ENCODE measurements around the gene EXO5. TPM values are rescaled to one million over a fixed set of nuclear protein-coding genes. Genes with fewer than 3 reads are reported as not detected.
A peak's percentile ranks its signal among the peaks of the same experiment; 100 is the strongest.

EXO5 gene
- total and polyA plus RNA-seq, 4 donors: 3.5 to 9.2 (median 5.4) TPM

GRCh38 chr1:40476924-40477677 lies 31.5 kb upstream of the EXO5 start, which contains the start of gene ZFP69:
Gene ZFP69 (plus strand): TSS chr1:40477290. CDS start chr1:40479362, 2,072 bp downstream.
- H3K9me3 ChIP-seq (ENCODE audit: control insufficient read depth in 4 of 4, low read length in 3 of 4): peaks cover 0 to 17% (median 5%) of the 10 kb centered on the region in 4 donors
- peaks cover 0 to 12% (median 4%) of the 10 kb centered on the region in 4 donors for H3K4me1 ChIP-seq (ENCODE audit: control insufficient read depth in 4 of 4, insufficient read depth in 4 of 4, low read length in 3 of 4)
- no peaks in the 10 kb centered on the region for H3K27me3 ChIP-seq (ENCODE audit: control insufficient read depth in 4 of 4, insufficient read depth in 4 of 4, low read length in 3 of 4)
- under 1% methylated on average over 65 of the region's 65 CpGs for WGBS
- no peak for TF ChIP-seq SP1 (IDR thresholded peaks at IDR 0.05)
- TF ChIP-seq GABPA (IDR thresholded peaks at IDR 0.05 in 1 of 2, conservative IDR thresholded peaks at IDR 0.05 in 1 of 2): no peak
- peak in 1 of 2 donors; percentile 3 for TF ChIP-seq RAD21 (IDR thresholded peaks at IDR 0.05)
- TF ChIP-seq NR2F2 (IDR thresholded peaks at IDR 0.05): no peak
- peaks cover 0 to 2% (median 2%) of the 10 kb centered on the region in 4 donors for H3K36me3 ChIP-seq (ENCODE audit: control insufficient read depth in 4 of 4, insufficient read depth in 3 of 4, low read depth in 1 of 4, low read length in 3 of 4)
- peak; percentile 78 for DNase-seq (ENCODE audit: low spot score)
- H3K9ac ChIP-seq (ENCODE audit: low read depth in 1 of 2, low read length in 2 of 2): peak within 1 kb of the TSS; percentile 31 to 94
- peak within 1 kb of the TSS; percentile 14 to 61 for H3K27ac ChIP-seq (ENCODE audit: low read depth in 1 of 2, low read length in 2 of 2)
- H3K4me3 ChIP-seq (ENCODE audit: low read depth in 1 of 3, low read length in 3 of 3): peak within 1 kb of the TSS; percentile 88 to 95 (median 92)

GRCh38 chr1:40477678-40478053 lies 30.9 kb upstream of the EXO5 start:
- H3K27me3 ChIP-seq (ENCODE audit: control insufficient read depth in 4 of 4, insufficient read depth in 4 of 4, low read length in 3 of 4): no peaks in the 10 kb centered on the region
- DNase-seq (ENCODE audit: low spot score): peak; percentile 39
- TF ChIP-seq CTCF (IDR thresholded peaks at IDR 0.05; ENCODE audit: low read depth, low read length, missing input control) (no peak), FOXA2 (IDR thresholded peaks at IDR 0.05) (no peak), TAF1 (conservative IDR thresholded peaks at IDR 0.05) (no peak), RAD21 (IDR thresholded peaks at IDR 0.05) (no peak), FOXA1 (IDR thresholded peaks at IDR 0.05) (no peak), ZBTB33 (IDR thresholded peaks at IDR 0.05) (no peak), YY1 (IDR thresholded peaks at IDR 0.05) (no peak), REST (IDR thresholded peaks at IDR 0.05) (no peak), ATF3 (IDR thresholded peaks at IDR 0.05) (no peak), GABPA (IDR thresholded peaks at IDR 0.05 in 1 of 2, conservative IDR thresholded peaks at IDR 0.05 in 1 of 2) (no peak), SP1 (IDR thresholded peaks at IDR 0.05) (no peak), EGR1 (IDR thresholded peaks at IDR 0.05; ENCODE audit: low read depth in 2 of 2) (no peak), MAX (IDR thresholded peaks at IDR 0.05) (no peak), RXRA (IDR thresholded peaks at IDR 0.05) (no peak), HNF4G (IDR thresholded peaks at IDR 0.05) (no peak), JUND (IDR thresholded peaks at IDR 0.05) (no peak), HNF4A (conservative IDR thresholded peaks at IDR 0.05) (no peak), NR2F2 (IDR thresholded peaks at IDR 0.05) (no peak)
- H3K36me3 ChIP-seq (ENCODE audit: control insufficient read depth in 4 of 4, insufficient read depth in 3 of 4, low read depth in 1 of 4, low read length in 3 of 4): peaks cover 2 to 4% (median 4%) of the 10 kb centered on the region in 4 donors
- 7% methylated on average over 17 of the region's 17 CpGs for WGBS
- peaks cover 0 to 12% (median 4%) of the 10 kb centered on the region in 4 donors for H3K4me1 ChIP-seq (ENCODE audit: control insufficient read depth in 4 of 4, insufficient read depth in 4 of 4, low read length in 3 of 4)
- H3K4me3 ChIP-seq (ENCODE audit: low read depth in 1 of 3, low read length in 3 of 3): peak overlapping the region; percentile 88 to 95 (median 92)
- peak overlapping the region; percentile 10 to 94 for H3K9ac ChIP-seq (ENCODE audit: low read depth in 1 of 2, low read length in 2 of 2)
- H3K27ac ChIP-seq (ENCODE audit: low read depth in 1 of 2, low read length in 2 of 2): peak overlapping the region in 1 of 2 donors; percentile 14
- H3K9me3 ChIP-seq (ENCODE audit: control insufficient read depth in 4 of 4, low read length in 3 of 4): peaks cover 0 to 17% (median 4%) of the 10 kb centered on the region in 4 donors

Data from liver (tissue), 9 donors.